NCI-H345 treated with DMSO at 0.1 percent for 48 hours (cell line): ENCODE measurements around the gene RAN.
"Not testable (repeated sequence)": the region's sequence is repeated elsewhere in the genome, so short reads cannot be mapped to it uniquely, and the experiment has no call there.

Experiments used
- DNase-seq: peaks from one replicate; lab custom pipeline; 2025; ENCODE audit not compliant: unreplicated experiment; lab: John Stamatoyannopoulos, UW

The RAN gene

DNA sequence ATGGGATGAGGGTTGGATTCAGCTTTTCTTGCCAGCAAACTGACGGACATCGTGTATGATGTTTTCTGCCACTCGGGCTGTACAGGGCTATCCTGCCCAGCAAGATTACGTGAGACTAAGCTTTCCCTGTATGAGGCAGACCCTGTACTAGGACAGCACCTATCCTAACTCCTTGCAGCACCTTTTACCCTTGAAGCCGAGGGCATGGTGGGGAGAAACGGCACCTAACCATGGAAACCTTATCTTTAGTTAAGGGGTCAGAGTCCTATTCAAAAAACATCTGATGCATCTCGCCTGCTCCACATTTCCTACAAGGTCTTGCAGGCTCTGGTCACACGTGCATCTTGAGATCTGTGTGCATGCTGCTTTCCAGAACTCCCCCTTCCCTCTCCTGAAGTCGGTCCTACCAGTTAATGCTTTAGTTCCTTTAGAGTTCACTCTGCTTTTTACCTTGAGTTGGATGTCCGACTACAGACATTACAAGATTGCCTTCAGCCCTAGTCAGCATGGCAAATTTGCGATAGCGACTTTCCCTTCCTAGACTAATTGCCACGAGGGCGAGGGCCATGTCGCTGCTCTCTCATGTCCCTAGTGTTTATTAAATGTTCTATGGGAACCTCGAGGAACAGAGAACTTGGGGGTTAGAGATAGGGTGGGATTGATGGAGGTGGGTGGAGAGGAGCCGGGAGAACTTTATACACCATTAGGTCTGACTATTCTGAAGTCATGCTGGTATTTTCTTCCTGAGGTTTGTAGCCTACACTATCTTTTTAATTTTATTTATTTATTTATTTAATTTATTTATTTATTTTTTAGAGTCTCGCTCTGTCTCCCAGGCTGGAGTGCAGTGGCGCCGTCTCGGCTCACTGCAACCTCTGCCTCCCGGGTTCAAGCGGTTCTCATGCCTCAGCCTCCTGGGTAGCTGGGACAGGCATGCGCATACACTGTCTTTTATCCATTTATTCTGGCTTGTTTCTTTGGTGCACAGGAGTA, 6.6 kb downstream of the RAN start:
- DNase-seq: no peak

DNA sequence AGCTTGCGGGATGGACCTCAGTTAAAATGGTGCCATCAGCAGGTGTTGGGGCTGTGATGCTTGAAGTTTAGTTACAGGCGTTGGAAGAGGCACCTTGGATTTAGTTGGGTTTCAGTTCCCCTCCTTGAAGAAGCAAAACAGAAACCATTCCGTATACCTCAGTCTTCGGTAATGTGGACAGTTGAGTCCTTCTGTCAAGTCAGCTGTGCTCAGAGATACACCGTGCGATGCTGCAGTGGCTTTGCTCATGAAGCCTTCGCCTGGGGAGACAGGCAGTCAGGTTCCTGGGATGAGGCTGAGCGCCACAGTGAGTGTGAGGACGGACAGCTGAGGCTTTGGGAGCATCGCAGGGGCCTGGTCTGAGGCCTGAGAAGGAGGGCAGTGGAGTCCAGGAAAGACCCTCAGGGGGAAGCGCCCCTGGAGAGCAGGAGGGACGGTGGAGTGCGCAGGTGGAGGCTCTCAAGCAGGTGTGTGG, 7.4 kb downstream of the RAN start:
- DNase-seq: no peak

DNA sequence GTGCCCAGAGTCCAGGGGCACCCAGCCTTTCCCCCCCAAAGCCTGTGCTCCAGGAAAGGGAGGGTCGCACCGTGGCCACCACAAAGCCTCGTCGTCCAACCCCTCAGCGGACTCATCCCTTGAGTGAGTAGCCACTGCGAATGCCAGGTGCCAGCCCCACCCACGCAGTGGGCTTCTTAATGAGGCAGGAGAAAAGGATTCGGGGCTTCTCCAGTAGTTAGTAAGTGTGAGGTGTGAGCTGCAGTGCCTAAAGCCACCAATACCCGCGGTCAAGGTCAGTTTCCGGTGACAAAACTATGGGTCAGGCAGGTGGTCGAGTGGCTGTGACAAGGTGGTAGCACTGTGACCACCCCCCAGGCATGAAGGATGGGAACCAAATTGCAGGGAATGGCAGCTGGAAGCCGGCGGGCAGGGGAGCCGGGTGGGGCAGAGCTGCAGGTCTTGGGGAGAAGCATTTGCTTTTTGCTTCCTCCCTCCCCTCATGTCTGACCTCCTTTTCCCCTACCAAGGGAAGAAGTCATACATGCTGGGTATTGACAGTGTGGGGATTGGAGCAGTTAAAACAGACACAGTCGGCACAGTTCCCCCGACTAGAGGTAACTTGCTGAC, 8.0 kb downstream of the RAN start:
- no peak for DNase-seq

DNA sequence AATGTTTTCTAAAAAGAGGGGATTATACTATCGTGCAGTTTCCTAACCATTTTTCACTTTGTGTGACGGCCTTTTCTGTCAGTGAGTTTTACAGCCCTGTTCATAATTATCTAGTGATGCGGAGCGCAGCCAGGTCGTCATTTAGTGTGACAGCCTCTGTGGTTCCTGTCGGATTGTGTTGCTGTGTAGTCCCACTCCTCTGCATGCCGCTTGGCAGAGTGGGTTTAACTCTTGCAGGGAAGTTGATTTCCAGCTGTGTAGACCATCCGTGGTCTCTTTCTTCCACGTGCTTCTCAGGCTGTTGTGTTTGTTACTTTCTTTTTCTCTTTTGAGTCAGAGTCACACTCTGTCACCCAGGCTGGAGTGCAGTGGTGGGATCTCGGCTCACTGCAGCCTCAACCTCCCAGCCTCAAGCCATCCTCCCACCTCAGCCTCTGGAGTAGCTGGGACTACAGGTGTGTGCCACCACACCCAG, 8.6 kb downstream of the RAN start:
- DNase-seq: no peak

DNA sequence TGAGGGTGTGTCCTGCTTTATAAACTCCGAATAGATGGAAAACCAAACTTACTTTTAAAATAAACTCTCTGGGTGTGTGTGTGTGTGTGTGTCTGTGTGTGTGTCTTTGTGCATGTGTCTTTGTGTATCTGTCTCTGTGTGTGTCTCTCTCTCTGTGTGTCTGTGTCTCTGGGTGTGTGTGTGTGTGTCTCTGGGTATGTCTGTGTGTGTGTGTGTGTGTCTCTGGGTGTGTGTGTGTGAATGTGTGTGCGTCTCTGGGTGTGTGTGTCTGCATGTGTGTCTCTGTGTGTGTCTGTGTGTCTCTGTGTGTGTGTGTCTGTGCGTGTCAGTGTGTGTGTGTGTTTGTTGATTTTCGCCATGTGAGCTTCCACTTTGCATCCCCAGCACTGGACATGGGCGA, 9.2 kb downstream of the RAN start:
- no peak for DNase-seq

DNA sequence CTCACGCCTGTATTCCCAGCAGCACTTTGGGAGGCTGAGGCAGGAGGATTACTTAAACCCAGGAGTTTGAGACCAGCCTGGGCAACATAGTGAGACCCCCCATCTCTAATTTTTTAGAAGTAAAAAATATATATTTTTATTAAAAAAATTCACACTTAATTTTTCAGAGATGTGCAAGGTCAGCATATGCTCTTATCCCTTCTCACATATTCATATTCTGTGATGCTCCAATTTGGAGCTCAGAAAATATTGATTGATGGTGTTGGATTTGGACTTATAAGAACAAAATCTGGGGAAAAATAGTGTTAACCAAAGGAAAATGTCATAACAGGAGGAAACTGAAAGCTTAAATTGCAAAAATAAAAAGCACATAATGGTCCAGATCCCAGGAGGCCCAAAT, 9.7 kb downstream of the RAN start:
- no peak for DNase-seq

- not testable (repeated sequence) for DNase-seq
Observed at GRCh38 chr12:130887190-130887589, 15.3 kb downstream of the RAN start.

GRCh38 chr12:130904064-130904463, 32.2 kb downstream of the RAN start:
- DNase-seq: no peak

DNA sequence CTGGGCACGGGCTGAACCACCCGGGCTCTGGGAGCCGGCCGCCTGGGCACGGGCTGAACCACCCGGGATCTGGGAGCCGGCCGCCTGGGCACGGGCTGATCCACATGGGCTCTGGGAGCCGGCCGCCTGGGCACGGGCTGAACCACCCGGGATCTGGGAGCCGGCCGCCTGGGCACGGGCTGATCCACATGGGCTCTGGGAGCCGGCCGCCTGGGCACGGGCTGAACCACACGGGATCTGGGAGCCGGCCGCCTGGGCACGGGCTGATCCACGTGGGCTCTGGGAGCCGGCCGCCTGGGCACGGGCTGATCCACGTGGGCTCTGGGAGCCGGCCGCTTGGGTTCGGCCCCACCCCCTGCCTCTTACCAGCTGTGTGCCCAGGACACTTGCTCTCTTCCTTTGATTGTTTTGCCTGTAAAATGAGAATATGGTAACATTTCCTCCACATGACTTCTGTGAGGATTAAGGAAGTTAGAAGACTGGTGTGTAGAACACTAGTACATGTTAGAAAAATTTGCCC, 33.1 kb downstream of the RAN start:
- DNase-seq: not testable (repeated sequence)

- DNase-seq: no peak
Observed at GRCh38 chr12:130909111-130909510, 37.2 kb downstream of the RAN start.

DNA sequence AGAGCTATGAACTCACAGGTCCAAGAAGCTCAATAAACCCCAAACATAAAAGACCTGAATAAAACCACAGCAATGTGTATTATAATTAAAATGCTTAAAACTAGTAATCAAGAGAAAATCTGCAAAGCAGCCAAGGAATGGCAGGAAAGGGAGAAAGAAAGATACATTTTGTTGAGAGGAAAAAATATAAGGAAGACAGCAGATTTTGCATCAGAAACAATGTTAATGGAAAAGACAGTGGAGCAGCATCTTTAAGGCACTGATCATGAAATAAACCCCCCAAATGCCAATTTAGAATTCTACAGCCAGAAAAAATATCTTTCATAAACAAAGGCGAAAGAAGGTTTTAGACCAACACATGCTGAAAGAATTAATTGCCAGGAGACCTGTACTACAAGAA, 39.3 kb downstream of the RAN start:
- no peak for DNase-seq

DNA sequence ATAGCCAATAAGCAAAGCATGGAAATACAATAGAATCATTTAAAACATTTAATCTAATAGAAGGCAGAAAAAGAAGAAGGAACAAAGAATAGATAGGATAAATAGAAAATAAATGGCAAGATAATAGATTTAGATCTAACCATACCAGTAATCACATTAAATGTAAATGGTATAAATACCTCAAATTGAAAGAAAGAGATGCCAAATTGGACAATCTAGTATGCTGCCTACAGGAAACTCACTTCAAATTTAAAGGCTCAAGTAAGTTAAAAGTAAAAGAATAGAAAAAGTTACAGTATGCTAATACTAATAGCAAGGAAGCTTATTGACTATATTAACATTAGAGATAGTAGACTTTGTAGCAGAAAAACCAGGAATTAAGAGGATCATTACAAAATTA, 40.1 kb downstream of the RAN start:
- DNase-seq: no peak

- peak; percentile 28 for DNase-seq
Observed at GRCh38 chr12:130916241-130916911, 44.5 kb downstream of the RAN start.

GRCh38 chr12:130917607-130918006, 45.7 kb downstream of the RAN start:
- no peak for DNase-seq

- DNase-seq: no peak
Observed at GRCh38 chr12:130919086-130919485, 47.2 kb downstream of the RAN start.

DNA sequence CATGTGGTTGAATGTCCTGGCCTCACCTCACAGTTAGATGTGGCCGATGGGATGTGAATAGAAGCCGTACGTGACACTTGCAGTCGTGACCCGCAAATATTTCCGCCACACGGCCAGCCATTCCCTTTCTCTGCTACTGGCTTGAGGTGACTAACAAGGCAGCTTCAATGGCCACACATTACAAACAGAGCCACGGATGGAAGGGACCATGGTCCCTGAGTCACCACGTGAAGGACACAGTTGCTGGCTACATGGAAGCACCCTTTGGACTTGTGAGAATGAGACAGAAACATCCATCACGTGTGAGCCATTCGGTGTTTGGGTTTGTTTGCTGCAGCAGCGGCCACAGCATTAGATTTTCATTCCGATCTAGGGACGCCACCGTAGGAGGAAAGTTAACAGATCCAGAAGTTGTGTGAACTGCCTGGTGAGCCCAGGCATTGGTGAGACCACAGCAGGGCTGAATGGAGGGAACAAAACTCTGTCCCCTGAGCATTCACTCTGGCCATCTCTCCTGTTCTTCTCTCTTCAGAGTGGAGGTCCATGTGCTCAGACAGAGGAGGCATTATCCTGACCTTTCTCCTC, 48.3 kb downstream of the RAN start:
- no peak for DNase-seq

DNA sequence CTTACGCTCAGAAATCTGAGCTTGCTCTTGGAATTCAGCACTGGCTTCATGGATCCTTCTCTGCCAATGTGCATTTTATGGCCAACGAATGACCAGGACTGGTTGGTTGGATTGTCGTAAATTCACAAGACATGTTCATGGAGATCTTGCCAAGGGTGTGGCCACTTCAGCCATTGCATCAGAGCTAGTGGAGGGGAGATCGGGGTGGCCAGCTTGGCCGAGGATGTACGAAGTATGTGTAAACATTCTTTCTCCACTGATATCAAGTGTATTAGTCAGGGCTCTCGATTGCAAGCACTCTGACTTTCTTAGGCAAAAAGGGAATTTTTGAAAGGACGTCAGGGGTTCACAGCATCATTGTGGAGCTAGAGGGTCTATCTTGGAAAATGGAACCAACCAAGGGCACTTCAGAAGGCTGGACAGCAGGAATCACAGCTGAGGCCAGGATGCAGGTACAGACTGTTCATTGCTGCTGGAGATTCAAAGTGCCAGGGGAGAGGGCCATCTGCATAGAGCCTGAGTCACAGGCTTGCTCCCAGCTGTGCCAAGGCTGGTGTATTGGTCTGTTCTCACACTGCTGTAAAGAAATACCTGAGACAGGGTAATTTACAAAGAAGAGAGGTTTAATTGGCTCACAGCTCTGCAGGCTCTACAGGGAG, 49.0 kb downstream of the RAN start:
- no peak for DNase-seq

- no peak for DNase-seq
Observed at GRCh38 chr12:130922511-130922953, 50.7 kb downstream of the RAN start.

- no peak for DNase-seq
Observed at GRCh38 chr12:130924966-130925665, 53.2 kb downstream of the RAN start.

DNA sequence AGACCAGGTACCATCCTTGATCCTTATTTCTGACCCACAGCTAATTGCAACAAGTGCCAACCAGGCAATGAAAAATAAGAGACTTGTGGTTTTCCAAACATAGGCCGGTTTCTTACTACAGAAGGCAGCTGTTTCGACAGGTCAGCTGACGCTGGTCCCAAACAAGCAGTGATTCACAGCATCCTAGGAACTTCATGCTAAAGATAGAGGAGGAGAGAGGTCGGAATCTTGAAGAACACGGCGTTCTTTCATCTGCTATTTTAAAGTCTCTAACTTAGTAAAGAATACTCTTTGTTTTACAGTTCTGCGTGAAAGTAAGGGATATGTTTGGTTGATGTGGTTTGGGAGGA, 53.8 kb downstream of the RAN start:
- DNase-seq: no peak
